GM23338 (cell line): ENCODE measurements around the gene DLG2. TPM values are rescaled to one million over a fixed set of nuclear protein-coding genes. Genes with fewer than 3 reads are reported as not detected.

Experiments used
- ATAC-seq: fragments of 200-7000 bp; cut with Tn5 transposase; 3 replicates; pipeline ENCODE4 v1.9.1; 2020
- DNase-seq: peaks from one replicate; pipeline ENCODE4 v3.0.0-alpha.2; 2015; ENCODE audit warnings: low spot score
- H2AFZ ChIP-seq: fragments of 200-600 bp; sonication (generic); 2 replicates; pipeline ENCODE4 v1.8.0; 2016; ENCODE audit warnings: antibody characterized with exemption, mild to moderate bottlenecking, moderate library complexity
- H3F3A ChIP-seq: fragments of 200-600 bp; sonication (generic); replicated peaks from 2 replicates; pipeline ENCODE4 v1.8.0; 2017; ENCODE audit warnings: antibody characterized with exemption, mixed run types, low read depth
- H3K27ac ChIP-seq: fragments of 200-600 bp; sonication (generic); 2 replicates; pipeline ENCODE4 v1.6.1; 2016; ENCODE audit warnings: low read depth
- H3K27me3 ChIP-seq: fragments of 200-600 bp; sonication (generic); 2 replicates; pipeline ENCODE4 v1.8.0; 2016; ENCODE audit warnings: mild to moderate bottlenecking, mixed run types, moderate library complexity; ENCODE audit not compliant: insufficient read depth
- H3K36me3 ChIP-seq: fragments of 200-600 bp; sonication (generic); 2 replicates; pipeline ENCODE4 v1.8.0; 2016; ENCODE audit warnings: mild to moderate bottlenecking; ENCODE audit not compliant: insufficient read depth
- H3K4me1 ChIP-seq: fragments of 200-600 bp; sonication (generic); 2 replicates; pipeline ENCODE4 v1.8.0; 2016; ENCODE audit warnings: mild to moderate bottlenecking, moderate library complexity; ENCODE audit not compliant: insufficient read depth
- H3K4me2 ChIP-seq: fragments of 200-600 bp; sonication (generic); 2 replicates; pipeline ENCODE4 v1.7.1; 2017; ENCODE audit warnings: mixed run types
- H3K4me3 ChIP-seq: fragments of 200-600 bp; sonication (generic); 2 replicates; pipeline ENCODE4 v1.6.1; 2016; ENCODE audit warnings: mixed run types
- H3K79me2 ChIP-seq: fragments of 200-600 bp; sonication (generic); replicated peaks from 2 replicates; pipeline ENCODE4 v1.8.0; 2017; ENCODE audit warnings: mild to moderate bottlenecking; ENCODE audit not compliant: insufficient read depth
- H3K9me2 ChIP-seq: fragments of 200-600 bp; sonication (generic); 2 replicates; pipeline ENCODE4 v1.8.0; 2017; ENCODE audit not compliant: insufficient read depth
- H4K20me1 ChIP-seq: fragments of 200-600 bp; sonication (generic); replicated peaks from 2 replicates; pipeline ENCODE4 v1.8.0; 2017; ENCODE audit warnings: mild to moderate bottlenecking; ENCODE audit not compliant: insufficient read depth
- H3K27ac Mint-ChIP-seq: 2 replicates; pipeline ENCODE4 v1.8.0; 2020; ENCODE audit warnings: inconsistent platforms, mild to moderate bottlenecking, moderate library complexity, mixed read lengths
- H3K27me3 Mint-ChIP-seq: 3 replicates; pipeline ENCODE4 v1.8.0; 2022; ENCODE audit warnings: low read depth, mild to moderate bottlenecking, moderate library complexity, mixed read lengths, inconsistent platforms; ENCODE audit not compliant: insufficient read depth, poor library complexity
- H3K36me3 Mint-ChIP-seq: 3 replicates; pipeline ENCODE4 v1.8.0; 2021; ENCODE audit warnings: low read depth, mild to moderate bottlenecking, inconsistent platforms, moderate library complexity, mixed read lengths
- H3K4me1 Mint-ChIP-seq: 3 replicates; pipeline ENCODE4 v1.8.0; 2020; ENCODE audit warnings: mild to moderate bottlenecking, inconsistent platforms, mixed read lengths
- H3K4me3 Mint-ChIP-seq: 3 replicates; pipeline ENCODE4 v1.8.0; 2021; ENCODE audit warnings: moderate library complexity, mild to moderate bottlenecking, inconsistent platforms, mixed read lengths
- H3K9me3 Mint-ChIP-seq: 3 replicates; pipeline ENCODE4 v1.8.0; 2020; ENCODE audit warnings: moderate library complexity, mild to moderate bottlenecking, inconsistent platforms, mixed read lengths
- CREB1 ChIP-seq: fragments of 250-450 bp; sonication (Bioruptor Pico); IDR thresholded peaks from 2 replicates; pipeline ENCODE4 v1.5.0; 2020; ENCODE audit warnings: low read depth, mild to moderate bottlenecking, moderate library complexity
- EZH2phosphoT487 ChIP-seq: fragments of 200-600 bp; sonication (generic); IDR thresholded peaks from one replicate; pipeline ENCODE4 v1.8.1; 2018; ENCODE audit warnings: antibody characterized with exemption; ENCODE audit not compliant: unreplicated experiment
- POLR2AphosphoS5 ChIP-seq: IDR thresholded peaks from 2 replicates; pipeline ENCODE4 v1.6.1; 2016; ENCODE audit warnings: antibody characterized with exemption, low read depth
- ZNF331 ChIP-seq: fragments of 250-450 bp; sonication (Bioruptor Pico); IDR thresholded peaks from 2 replicates; pipeline ENCODE4 v1.5.0; 2020; ENCODE audit warnings: low read depth, mild to moderate bottlenecking, moderate library complexity
- polyA plus RNA-seq: library from polyadenylated mRNA; unstranded; fragments of >200 nt; fragmentation: Nextera tagmentation; extraction: Ambion mirVana; gene quantifications from 2 replicates; pipeline ENCODE4 v1.2.1, GENCODE V29; 2016
- total RNA-seq: library from RNA; depleted of rRNA; stranded (reverse); fragments of >200 nt; shearing (Covaris generic); gene quantifications from 2 replicates; pipeline ENCODE4 v1.2.3, GENCODE V29; 2014
- TF ChIP-seq, protein P1 (sequence below): fragments of 250-450 bp; sonication (Bioruptor Pico); IDR thresholded peaks from 2 replicates; pipeline ENCODE4 v1.5.0; 2020; ENCODE audit warnings: mild to moderate bottlenecking, moderate library complexity

The DLG2 gene
- total and polyA plus RNA-seq, 2 experiments from 2014 or later, result 19.8 to 21.5 TPM

DNA sequence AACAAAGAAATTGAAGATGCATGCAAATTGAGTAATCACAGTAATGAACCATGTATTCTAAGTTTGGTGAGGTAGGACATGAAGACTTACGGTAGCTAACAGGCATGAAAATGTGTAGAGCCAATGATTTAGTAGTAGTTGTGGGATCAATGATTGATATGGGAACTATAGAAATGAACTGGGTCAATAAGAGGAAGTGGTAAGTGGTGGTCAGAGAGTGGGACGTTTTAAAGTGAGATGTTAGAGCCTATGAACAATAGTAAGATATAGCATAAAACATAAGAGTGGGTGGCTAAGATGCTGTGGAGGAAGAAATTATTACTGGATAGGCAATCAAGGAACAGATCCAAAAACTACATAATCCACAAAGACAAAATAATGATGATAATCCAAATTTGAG, 45.0 kb downstream of the DLG2 start:
- H3K27ac Mint-ChIP-seq, result no peak overlapping the region

More for the DNA sequence above, 45.0 kb downstream of the DLG2 start:
- Mint-ChIP-seq H3K36me3 (peaks cover 46% of the 10 kb centered on the region), H3K27me3 (no peaks in the 10 kb centered on the region), H3K4me3 (no peak overlapping the region), H3K9me3 (peaks cover 39% of the 10 kb centered on the region), H3K4me1 (no peaks in the 10 kb centered on the region)
- Histone ChIP-seq H2AFZ (no peak overlapping the region), H3K4me2 (no peak overlapping the region), H3K36me3 (peaks cover 8% of the 10 kb centered on the region; the same call in 1 of the 2 replicates), H3K4me3 (no peak overlapping the region), H3K4me1 (no peaks in the 10 kb centered on the region), H4K20me1 (no peaks in the 10 kb centered on the region), H3K27ac (no peak overlapping the region), H3K27me3 (no peaks in the 10 kb centered on the region), H3F3A (no peaks in the 10 kb centered on the region), H3K9me2 (0 out of 2 replicates have a peak, but pooled peaks cover 13% of the 10 kb centered on the region), H3K79me2 (no peaks in the 10 kb centered on the region)
- TF ChIP-seq EZH2phosphoT487, result no peak
- no peak for TF ChIP-seq CREB1
- no peak for TF ChIP-seq ZNF331 (CRISPR knock-in tag)
- TF ChIP-seq POLR2AphosphoS5, result no peak
- TF ChIP-seq, protein P1, sequence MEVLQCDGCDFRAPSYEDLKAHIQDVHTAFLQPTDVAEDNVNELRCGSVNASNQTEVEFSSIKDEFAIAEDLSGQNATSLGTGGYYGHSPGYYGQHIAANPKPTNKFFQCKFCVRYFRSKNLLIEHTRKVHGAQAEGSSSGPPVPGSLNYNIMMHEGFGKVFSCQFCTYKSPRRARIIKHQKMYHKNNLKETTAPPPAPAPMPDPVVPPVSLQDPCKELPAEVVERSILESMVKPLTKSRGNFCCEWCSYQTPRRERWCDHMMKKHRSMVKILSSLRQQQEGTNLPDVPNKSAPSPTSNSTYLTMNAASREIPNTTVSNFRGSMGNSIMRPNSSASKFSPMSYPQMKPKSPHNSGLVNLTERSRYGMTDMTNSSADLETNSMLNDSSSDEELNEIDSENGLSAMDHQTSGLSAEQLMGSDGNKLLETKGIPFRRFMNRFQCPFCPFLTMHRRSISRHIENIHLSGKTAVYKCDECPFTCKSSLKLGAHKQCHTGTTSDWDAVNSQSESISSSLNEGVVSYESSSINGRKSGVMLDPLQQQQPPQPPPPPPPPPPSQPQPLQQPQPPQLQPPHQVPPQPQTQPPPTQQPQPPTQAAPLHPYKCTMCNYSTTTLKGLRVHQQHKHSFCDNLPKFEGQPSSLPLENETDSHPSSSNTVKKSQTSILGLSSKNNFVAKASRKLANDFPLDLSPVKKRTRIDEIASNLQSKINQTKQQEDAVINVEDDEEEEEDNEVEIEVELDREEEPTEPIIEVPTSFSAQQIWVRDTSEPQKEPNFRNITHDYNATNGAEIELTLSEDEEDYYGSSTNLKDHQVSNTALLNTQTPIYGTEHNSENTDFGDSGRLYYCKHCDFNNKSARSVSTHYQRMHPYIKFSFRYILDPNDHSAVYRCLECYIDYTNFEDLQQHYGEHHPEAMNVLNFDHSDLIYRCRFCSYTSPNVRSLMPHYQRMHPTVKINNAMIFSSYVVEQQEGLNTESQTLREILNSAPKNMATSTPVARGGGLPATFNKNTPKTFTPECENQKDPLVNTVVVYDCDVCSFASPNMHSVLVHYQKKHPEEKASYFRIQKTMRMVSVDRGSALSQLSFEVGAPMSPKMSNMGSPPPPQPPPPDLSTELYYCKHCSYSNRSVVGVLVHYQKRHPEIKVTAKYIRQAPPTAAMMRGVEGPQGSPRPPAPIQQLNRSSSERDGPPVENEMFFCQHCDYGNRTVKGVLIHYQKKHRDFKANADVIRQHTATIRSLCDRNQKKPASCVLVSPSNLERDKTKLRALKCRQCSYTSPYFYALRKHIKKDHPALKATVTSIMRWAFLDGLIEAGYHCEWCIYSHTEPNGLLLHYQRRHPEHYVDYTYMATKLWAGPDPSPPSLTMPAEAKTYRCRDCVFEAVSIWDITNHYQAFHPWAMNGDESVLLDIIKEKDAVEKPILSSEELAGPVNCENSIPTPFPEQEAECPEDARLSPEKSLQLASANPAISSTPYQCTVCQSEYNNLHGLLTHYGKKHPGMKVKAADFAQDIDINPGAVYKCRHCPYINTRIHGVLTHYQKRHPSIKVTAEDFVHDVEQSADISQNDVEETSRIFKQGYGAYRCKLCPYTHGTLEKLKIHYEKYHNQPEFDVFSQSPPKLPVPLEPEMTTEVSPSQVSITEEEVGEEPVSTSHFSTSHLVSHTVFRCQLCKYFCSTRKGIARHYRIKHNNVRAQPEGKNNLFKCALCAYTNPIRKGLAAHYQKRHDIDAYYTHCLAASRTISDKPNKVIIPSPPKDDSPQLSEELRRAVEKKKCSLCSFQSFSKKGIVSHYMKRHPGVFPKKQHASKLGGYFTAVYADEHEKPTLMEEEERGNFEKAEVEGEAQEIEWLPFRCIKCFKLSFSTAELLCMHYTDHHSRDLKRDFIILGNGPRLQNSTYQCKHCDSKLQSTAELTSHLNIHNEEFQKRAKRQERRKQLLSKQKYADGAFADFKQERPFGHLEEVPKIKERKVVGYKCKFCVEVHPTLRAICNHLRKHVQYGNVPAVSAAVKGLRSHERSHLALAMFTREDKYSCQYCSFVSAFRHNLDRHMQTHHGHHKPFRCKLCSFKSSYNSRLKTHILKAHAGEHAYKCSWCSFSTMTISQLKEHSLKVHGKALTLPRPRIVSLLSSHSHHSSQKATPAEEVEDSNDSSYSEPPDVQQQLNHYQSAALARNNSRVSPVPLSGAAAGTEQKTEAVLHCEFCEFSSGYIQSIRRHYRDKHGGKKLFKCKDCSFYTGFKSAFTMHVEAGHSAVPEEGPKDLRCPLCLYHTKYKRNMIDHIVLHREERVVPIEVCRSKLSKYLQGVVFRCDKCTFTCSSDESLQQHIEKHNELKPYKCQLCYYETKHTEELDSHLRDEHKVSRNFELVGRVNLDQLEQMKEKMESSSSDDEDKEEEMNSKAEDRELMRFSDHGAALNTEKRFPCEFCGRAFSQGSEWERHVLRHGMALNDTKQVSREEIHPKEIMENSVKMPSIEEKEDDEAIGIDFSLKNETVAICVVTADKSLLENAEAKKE, result no peak
- ATAC-seq (no peak), DNase-seq (no peak)
